Endometrial microvascular endothelial cells (primary cell): ENCODE data around the gene PTGES3L. TPM values are rescaled to one million over a fixed set of nuclear protein-coding genes. Genes with fewer than 3 reads are reported as not detected.
"Not testable (repeated sequence)": the region's sequence is repeated elsewhere in the genome, so short reads cannot be mapped to it uniquely, and the experiment has no call there.

Source experiments
- in situ Hi-C: cut with HindIII; loops from 2 replicates; pipeline ENCODE4 v1.10.0; 2017; ENCODE audit warnings: low sequenced_read_pairs, low pct_unique_long_range_greater_than_20kb; ENCODE audit errors: inconsistent ontology term
- total RNA-seq: library from RNA; depleted of rRNA; stranded (reverse); fragments of >200 nt; gene quantifications from one replicate; pipeline ENCODE4 v1.2.3, GENCODE V29; 2015; ENCODE audit errors: inconsistent ontology term

PTGES3L gene
- total RNA-seq, 1 donor from 2014 or later, result not detected

- in situ Hi-C loops, result no loop called here
These were observed 51.0 kb downstream of the PTGES3L start for GRCh38 chr17:42928714-42929496.

GRCh38 chr17:42924891-42925290, 55.0 kb downstream of the PTGES3L start:
- in situ Hi-C loops, result no loop called here

DNA sequence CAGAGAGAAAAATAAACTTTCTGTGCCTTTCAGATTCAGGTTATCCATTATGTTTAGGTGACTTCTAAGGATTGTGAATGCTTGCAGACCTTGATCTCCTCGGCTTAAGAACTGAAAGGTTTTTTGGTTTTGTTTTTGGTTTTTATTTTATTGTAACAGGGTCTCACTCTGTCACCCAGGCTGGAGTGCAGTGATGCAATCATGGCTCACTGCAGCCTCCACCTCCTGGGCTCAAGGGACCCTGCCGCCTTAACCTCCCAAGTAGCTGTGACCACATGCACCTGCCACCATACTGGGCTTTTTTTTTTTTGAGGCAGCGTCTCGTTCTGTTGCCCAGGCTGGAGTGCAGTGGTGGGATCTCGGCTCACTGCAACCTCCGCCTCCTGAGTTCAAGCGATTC, 56.4 kb downstream of the PTGES3L start:
- in situ Hi-C loops, result not testable (repeated sequence)

GRCh38 chr17:42922294-42922693, 57.6 kb downstream of the PTGES3L start:
- in situ Hi-C loops, result no loop called here

GRCh38 chr17:42920922-42921321, 59.0 kb downstream of the PTGES3L start:
- in situ Hi-C loops, result no loop called here

- in situ Hi-C loops, result no loop called here
These were observed 59.6 kb downstream of the PTGES3L start for GRCh38 chr17:42920106-42920900.

DNA sequence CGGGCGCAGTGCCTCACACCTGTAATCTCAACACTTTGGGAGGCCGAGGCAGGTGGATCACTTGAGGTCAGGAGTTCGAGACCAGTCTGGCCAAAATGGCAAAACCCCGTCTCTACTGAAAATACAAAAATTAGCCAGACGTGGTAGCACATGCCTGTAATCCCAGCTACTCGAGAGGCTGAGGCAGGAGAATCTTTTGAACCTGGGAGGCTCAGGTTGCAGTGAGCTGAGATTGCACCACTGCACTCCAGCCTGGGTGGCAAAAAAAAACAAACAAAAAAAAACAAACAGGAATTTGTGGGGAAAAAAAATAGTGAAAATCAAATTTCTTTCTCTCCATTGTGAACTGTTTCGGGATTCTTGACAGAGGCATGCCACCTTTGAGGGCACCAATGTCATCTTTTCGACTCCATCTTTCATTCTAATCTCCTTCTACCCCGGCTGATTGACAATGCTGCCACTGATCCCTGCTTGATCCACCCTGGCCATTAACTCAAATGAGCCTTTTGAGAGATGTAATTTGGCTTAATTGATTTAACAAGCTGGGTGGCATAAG, 60.3 kb downstream of the PTGES3L start:
- in situ Hi-C loops, result not testable (repeated sequence)

DNA sequence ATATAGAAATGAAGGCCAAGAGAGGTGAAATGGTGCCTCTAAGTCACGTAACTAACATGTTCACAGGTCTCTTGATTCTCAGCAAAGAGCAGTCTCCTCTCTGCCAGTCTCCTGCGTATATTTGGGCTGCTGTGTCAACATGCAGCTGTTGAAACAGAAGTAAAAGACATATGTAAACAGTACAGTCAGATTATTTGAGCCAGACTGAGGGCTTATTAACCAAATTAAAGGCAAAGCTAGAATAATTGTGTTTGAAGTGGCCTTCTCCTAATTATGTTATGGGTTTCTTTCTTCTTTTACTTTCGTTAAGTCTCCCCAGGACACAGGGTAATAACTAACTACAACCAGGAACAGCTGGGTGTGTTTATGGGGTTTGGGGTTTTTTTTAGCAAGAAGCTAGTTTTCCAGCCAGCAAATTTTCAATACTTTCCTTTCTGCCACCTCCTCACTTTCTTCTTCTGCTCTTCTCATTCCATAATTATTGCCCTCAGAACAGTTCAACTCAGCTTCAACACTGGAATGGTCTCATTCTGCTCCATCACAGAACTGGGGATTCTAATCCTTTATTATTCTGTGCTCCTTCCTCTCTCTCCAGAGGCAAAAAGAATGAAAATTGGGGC, 60.9 kb downstream of the PTGES3L start:
- in situ Hi-C loops, result no loop called here

Other genes starting within 250 kb of the PTGES3L start
- gene EZH1, start 235.0 kb downstream of the PTGES3L start, total RNA-seq, result 13.5 TPM
- 2.8 TPM for gene RAMP2, start 218.9 kb downstream of the PTGES3L start, total RNA-seq
- gene VPS25, start 206.6 kb downstream of the PTGES3L start, total RNA-seq, result 70.5 TPM
- gene WNK4, start 199.5 kb downstream of the PTGES3L start, total RNA-seq, result 6.5 TPM
- 79.3 TPM for gene COA3, start 181.4 kb downstream of the PTGES3L start, total RNA-seq
- 0.37 TPM for gene CNTD1, start 181.2 kb downstream of the PTGES3L start, total RNA-seq
- gene BECN1, start 155.8 kb downstream of the PTGES3L start, total RNA-seq, result 109 TPM
- 163 TPM for gene PSME3, start 146.7 kb downstream of the PTGES3L start, total RNA-seq
- gene AOC2, start 135.5 kb downstream of the PTGES3L start, total RNA-seq, result 0.09 TPM
- gene AOC3, start 128.9 kb downstream of the PTGES3L start, total RNA-seq, result not detected
- gene G6PC1, start 79.3 kb downstream of the PTGES3L start, total RNA-seq, result not detected
- gene AARSD1, start 15.6 kb downstream of the PTGES3L start, total RNA-seq, result 34.3 TPM
- gene RUNDC1, start 485 bp upstream of the PTGES3L start, total RNA-seq, result 7.3 TPM
- gene RPL27, start 18.3 kb upstream of the PTGES3L start, total RNA-seq, result 880 TPM
- gene IFI35, start 26.7 kb upstream of the PTGES3L start, total RNA-seq, result 62.6 TPM
- gene VAT1, start 42.3 kb upstream of the PTGES3L start, total RNA-seq, result 599 TPM
- under 0.01 TPM for gene RND2, start 45.2 kb upstream of the PTGES3L start, total RNA-seq
- 22.7 TPM for gene BRCA1, start 145.3 kb upstream of the PTGES3L start, total RNA-seq
- gene NBR1, start 191.1 kb upstream of the PTGES3L start, total RNA-seq, result 53.6 TPM
- 6.1 TPM for gene TMEM106A, start 231.8 kb upstream of the PTGES3L start, total RNA-seq
- not detected for gene CCDC200, start 248.5 kb upstream of the PTGES3L start, total RNA-seq